ENCODE measurements around the gene BEND6. TPM values are rescaled to one million over a fixed set of nuclear protein-coding genes. Genes with fewer than 3 reads are reported as not detected.
"Not testable (repeated sequence)": the region's sequence is repeated elsewhere in the genome, so short reads cannot be mapped to it uniquely, and the experiment has no call there.

BEND6 gene
- total RNA-seq, 1 donor from 2014 or later, result 1.5 TPM

DNA sequence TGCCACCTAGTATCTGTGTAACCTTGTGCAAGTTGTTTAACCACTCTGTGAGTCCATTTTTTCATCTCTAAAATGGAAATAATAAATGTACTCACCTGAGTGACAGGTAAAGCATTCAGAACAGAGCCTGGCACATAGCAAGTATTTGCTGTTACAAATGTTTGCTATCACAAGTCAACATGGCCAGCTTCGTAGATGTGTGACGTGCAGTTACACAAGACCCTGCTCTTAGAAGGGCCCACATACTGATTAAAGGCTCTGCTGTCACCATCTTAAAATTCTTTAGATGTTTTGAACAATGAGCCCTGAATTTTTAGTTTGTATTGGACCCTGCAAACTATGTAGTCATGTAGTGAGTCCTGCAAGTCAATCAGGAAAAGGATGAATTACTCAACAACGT lies 51.2 kb downstream of the BEND6 start:
- Histone ChIP-seq H3K9me3 (no peaks in the 10 kb centered on the region), H3K27ac (no peak overlapping the region), H3K36me3 (no peaks in the 10 kb centered on the region), H3K4me3 (no peak overlapping the region), H3K4me1 (no peaks in the 10 kb centered on the region), H3K27me3 (no peaks in the 10 kb centered on the region)
- intact Hi-C loops (cut with DNase I), result no loop called here
- TF ChIP-seq CTCF (IDR thresholded peaks at IDR 0.05) (no peak), POLR2A (IDR thresholded peaks at IDR 0.05) (no peak), POLR2AphosphoS5 (IDR thresholded peaks at IDR 0.05; ENCODE audit: insufficient read depth in 1 of 2, low read depth in 1 of 2) (no peak)
- no peak for DNase-seq (ENCODE audit: extremely low spot score in 2 of 2)

DNA sequence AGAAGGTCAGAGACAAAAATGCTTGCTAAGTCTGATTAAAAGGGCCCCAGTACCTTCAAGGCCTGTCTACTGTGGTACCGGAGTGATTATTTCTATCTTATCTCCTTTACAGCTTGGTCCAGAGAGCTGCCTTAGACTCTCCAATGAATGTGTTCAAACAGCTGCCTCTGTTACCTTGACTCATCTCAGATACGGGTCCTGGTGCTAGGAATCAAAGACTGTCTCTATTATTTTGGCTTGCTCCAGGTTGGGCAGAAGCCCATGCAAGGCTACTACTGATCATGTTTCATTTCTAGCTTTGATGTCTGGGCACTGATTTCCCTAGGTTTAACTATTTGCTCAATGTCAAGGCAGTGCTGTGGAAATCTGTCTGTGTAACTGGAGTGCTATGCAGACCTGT lies 53.2 kb downstream of the BEND6 start:
- H3K9me3 ChIP-seq; H3K36me3 ChIP-seq; H3K4me3 ChIP-seq; H3K27me3 ChIP-seq; H3K4me1 ChIP-seq; DNase-seq (ENCODE audit: extremely low spot score in 2 of 2); H3K27ac ChIP-seq; intact Hi-C loops (cut with DNase I): not testable (repeated sequence)

DNA sequence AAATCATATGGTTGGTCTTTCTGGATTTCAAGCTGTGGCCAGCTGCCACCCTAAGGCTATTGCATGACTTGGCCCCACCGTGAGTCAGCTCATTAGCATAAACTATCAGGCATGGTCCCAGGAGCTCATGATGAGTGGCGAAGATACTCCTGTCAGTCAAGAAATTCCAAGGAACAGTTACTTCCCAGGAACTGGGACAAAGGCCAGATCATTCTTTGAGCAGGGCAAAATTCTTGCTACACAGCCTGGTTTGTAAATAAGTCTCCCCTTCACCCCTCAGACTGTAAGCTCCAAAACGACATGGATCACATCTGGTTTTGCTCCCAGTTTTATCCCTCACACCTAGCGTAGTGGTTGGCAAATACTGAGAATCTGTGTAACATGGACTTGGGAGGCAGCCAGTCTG lies 58.6 kb downstream of the BEND6 start:
- Histone ChIP-seq H3K36me3 (no peaks in the 10 kb centered on the region), H3K4me3 (no peak overlapping the region), H3K27ac (no peak overlapping the region), H3K9me3 (no peaks in the 10 kb centered on the region), H3K4me1 (no peaks in the 10 kb centered on the region), H3K27me3 (no peaks in the 10 kb centered on the region)
- DNase-seq (ENCODE audit: extremely low spot score in 2 of 2), result no peak
- TF ChIP-seq POLR2AphosphoS5 (IDR thresholded peaks at IDR 0.05; ENCODE audit: insufficient read depth in 1 of 2, low read depth in 1 of 2) (no peak), POLR2A (IDR thresholded peaks at IDR 0.05) (no peak), CTCF (IDR thresholded peaks at IDR 0.05) (no peak)
- intact Hi-C loops (cut with DNase I), result no loop called here

- H3K27me3 ChIP-seq, result no peaks in the 10 kb centered on the region
- TF ChIP-seq POLR2AphosphoS5 (IDR thresholded peaks at IDR 0.05; ENCODE audit: insufficient read depth in 1 of 2, low read depth in 1 of 2) (no peak), CTCF (IDR thresholded peaks at IDR 0.05) (no peak), POLR2A (IDR thresholded peaks at IDR 0.05) (no peak)
- no peak overlapping the region for H3K27ac ChIP-seq
- no peaks in the 10 kb centered on the region for H3K4me1 ChIP-seq
- DNase-seq (ENCODE audit: extremely low spot score in 2 of 2), result no peak
- no peak overlapping the region for H3K4me3 ChIP-seq
- intact Hi-C loops (cut with DNase I), result no loop called here
- no peaks in the 10 kb centered on the region for H3K36me3 ChIP-seq
- H3K9me3 ChIP-seq, result no peaks in the 10 kb centered on the region
These were observed 62.2 kb downstream of the BEND6 start for GRCh38 chr6:57017069-57017468.

GRCh38 chr6:57017841-57018240 lies 62.9 kb downstream of the BEND6 start:
- Histone ChIP-seq H3K27me3 (no peaks in the 10 kb centered on the region), H3K27ac (no peak overlapping the region), H3K4me3 (no peak overlapping the region), H3K9me3 (no peaks in the 10 kb centered on the region), H3K36me3 (no peaks in the 10 kb centered on the region), H3K4me1 (no peaks in the 10 kb centered on the region)
- TF ChIP-seq POLR2AphosphoS5 (IDR thresholded peaks at IDR 0.05; ENCODE audit: insufficient read depth in 1 of 2, low read depth in 1 of 2), result no peak
- no peak for TF ChIP-seq CTCF (IDR thresholded peaks at IDR 0.05)
- no peak for TF ChIP-seq POLR2A (IDR thresholded peaks at IDR 0.05)
- intact Hi-C loops (cut with DNase I), result no loop called here
- DNase-seq (ENCODE audit: extremely low spot score in 2 of 2), result no peak

DNA sequence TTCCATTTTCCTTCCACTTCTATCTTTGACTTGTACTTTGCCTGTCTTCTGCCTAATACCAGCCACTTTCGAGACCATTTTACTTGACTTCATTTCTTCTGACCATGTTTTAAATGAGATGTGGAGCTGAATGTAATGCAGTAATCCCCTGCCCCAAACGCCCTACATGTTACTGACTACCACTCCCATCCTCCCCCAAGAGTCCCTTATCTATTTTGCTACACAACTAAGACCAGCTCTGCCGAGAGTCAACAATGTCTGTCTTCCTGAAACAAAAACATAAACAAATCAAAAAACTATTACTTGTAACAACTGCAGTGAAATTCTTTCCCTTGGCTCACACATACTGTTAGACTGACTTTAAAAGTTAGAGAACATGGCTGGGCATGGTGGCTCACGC lies 64.5 kb downstream of the BEND6 start:
- no peak for TF ChIP-seq POLR2A (IDR thresholded peaks at IDR 0.05)
- no peak for TF ChIP-seq CTCF (IDR thresholded peaks at IDR 0.05)
- no peak for TF ChIP-seq POLR2AphosphoS5 (IDR thresholded peaks at IDR 0.05; ENCODE audit: insufficient read depth in 1 of 2, low read depth in 1 of 2)
- H3K9me3 ChIP-seq, result no peaks in the 10 kb centered on the region
- H3K27me3 ChIP-seq, result no peaks in the 10 kb centered on the region
- no peaks in the 10 kb centered on the region for H3K36me3 ChIP-seq
- H3K4me1 ChIP-seq, result no peaks in the 10 kb centered on the region
- intact Hi-C loops (cut with DNase I), result no loop called here
- no peak for DNase-seq (ENCODE audit: extremely low spot score in 2 of 2)
- H3K27ac ChIP-seq, result no peak overlapping the region
- no peak overlapping the region for H3K4me3 ChIP-seq

Measured in vagina (tissue), 2 donors.